Astrocyte (in vitro differentiated cells and primary cell): Measurements from ENCODE around the gene MRPL47.

Experiments
- CTCF ChIP-seq: IDR thresholded peaks from 2 replicates; pipeline ENCODE4 v1.5.1; 2011; ENCODE audit warnings: low read depth, mild to moderate bottlenecking, inconsistent platforms, low read length, moderate library complexity; ENCODE audit not compliant: insufficient read depth
- EZH2 ChIP-seq: IDR thresholded peaks from 2 replicates; pipeline ENCODE4 v1.6.1; 2012; ENCODE audit warnings: mild to moderate bottlenecking, low read length, inconsistent platforms; ENCODE audit not compliant: insufficient read depth

GRCh38 chr3:179546814-179547241 is 57.6 kb downstream of the MRPL47 start:
- TF ChIP-seq CTCF, result no peak
- TF ChIP-seq EZH2, result no peak
